Ishikawa (cell line): ENCODE data around the gene PMIS2.

Experiments used
- CEBPB ChIP-seq: IDR thresholded peaks from 2 replicates; pipeline ENCODE4 v1.6.1; 2012
- CREB1 ChIP-seq: IDR thresholded peaks from 2 replicates; pipeline ENCODE4 v1.6.1; 2012; ENCODE audit warnings: low read depth
- EGR1 ChIP-seq: IDR thresholded peaks from 2 replicates; pipeline ENCODE4 v1.6.1; 2012
- EP300 ChIP-seq: IDR thresholded peaks from 2 replicates; pipeline ENCODE4 v1.6.1; 2012; ENCODE audit warnings: borderline replicate concordance
- MAX ChIP-seq: IDR thresholded peaks from 2 replicates; pipeline ENCODE4 v1.6.1; 2012
- NFIC ChIP-seq: IDR thresholded peaks from 2 replicates; pipeline ENCODE4 v1.6.1; 2012
- TCF12 ChIP-seq: IDR thresholded peaks from 2 replicates; pipeline ENCODE4 v1.6.1; 2012; ENCODE audit warnings: low read depth
- TEAD4 ChIP-seq: IDR thresholded peaks from 2 replicates; pipeline ENCODE4 v1.6.1; 2012
- USF1 ChIP-seq: IDR thresholded peaks from 2 replicates; pipeline ENCODE4 v1.6.1; 2012
- ZBTB7A ChIP-seq: IDR thresholded peaks from 2 replicates; pipeline ENCODE4 v1.6.1; 2012; ENCODE audit warnings: low read depth

- TF ChIP-seq CEBPB: no peak
- no peak for TF ChIP-seq MAX
- no peak for TF ChIP-seq TEAD4
- no peak for TF ChIP-seq EP300
- TF ChIP-seq NFIC: no peak
- TF ChIP-seq TCF12: no peak
- TF ChIP-seq CREB1: no peak
- no peak for TF ChIP-seq USF1
- TF ChIP-seq ZBTB7A: no peak
- TF ChIP-seq EGR1: no peak
Measured at GRCh38 chr19:35569281-35569781, 16.6 kb upstream of the PMIS2 start.
